Upper lobe of left lung (tissue), 6 donors: Measurements from ENCODE around the gene CYB561. TPM values are rescaled to one million over a fixed set of nuclear protein-coding genes. Genes with fewer than 3 reads are reported as not detected.
"Not testable (repeated sequence)": the region's sequence is repeated elsewhere in the genome, so short reads cannot be mapped to it uniquely, and the experiment has no call there.

Source experiments
- ATAC-seq, 2 donors: fragments of 200-7000 bp; cut with Tn5 transposase; one replicate each; pipeline ENCODE4 v1.9.1; 2022; ENCODE audit warnings: mild to moderate bottlenecking in 2 of 2, moderate library complexity in 2 of 2; ENCODE audit not compliant: low FRiP score in 2 of 2
- DNase-seq, 2 donors: peaks; one replicate each; pipeline ENCODE4 v3.0.0-alpha.2; 2019 to 2020
- H3K27ac ChIP-seq, 4 donors: fragments of 200-600 bp; sonication (generic); one replicate each; pipeline ENCODE4 v1.5.1; 2016 to 2019
- H3K27me3 ChIP-seq, 4 donors: fragments of 200-600 bp; sonication (generic); one replicate each; pipeline ENCODE4 v1.5.1; 2017 to 2019
- H3K36me3 ChIP-seq, 4 donors: fragments of 200-600 bp; sonication (generic); one replicate each; pipeline ENCODE4 v1.5.1; 2016 to 2019
- H3K4me1 ChIP-seq, 4 donors: fragments of 200-600 bp; sonication (generic); one replicate each; pipeline ENCODE4 v1.5.1; 2018 to 2019
- H3K4me3 ChIP-seq, 4 donors: fragments of 200-600 bp; sonication (generic); one replicate each; pipeline ENCODE4 v1.5.1; 2017 to 2019; ENCODE audit warnings: mild to moderate bottlenecking in 2 of 4, moderate library complexity in 1 of 4
- H3K9me3 ChIP-seq, 4 donors: fragments of 200-600 bp; sonication (generic); one replicate each; pipeline ENCODE4 v1.5.1; 2018 to 2019
- CTCF ChIP-seq, 6 experiments: fragments of 450-650 bp in 4 of 6; fragments of 200-600 bp in 2 of 6; sonication (generic) in 2 of 6; IDR thresholded peaks; one replicate each; pipeline ENCODE4 v1.5.1; 2016 to 2019; ENCODE audit warnings: antibody characterized with exemption in 6 of 6
- EP300 ChIP-seq, 4 donors: sonication (generic); formaldehyde crosslinking; IDR thresholded peaks; one replicate each; pipeline ENCODE4 v1.5.1; 2017; ENCODE audit warnings: antibody characterized with exemption in 4 of 4, control low read depth in 2 of 4
- POLR2A ChIP-seq, 4 donors: fragments of 450-650 bp; IDR thresholded peaks; one replicate each; pipeline ENCODE4 v1.5.1; 2016 to 2017; ENCODE audit warnings: antibody characterized with exemption in 4 of 4, mild to moderate bottlenecking in 2 of 4
- POLR2AphosphoS5 ChIP-seq, 2 donors: sonication (generic); formaldehyde crosslinking; IDR thresholded peaks; one replicate each; pipeline ENCODE4 v1.5.1; 2017; ENCODE audit warnings: antibody characterized with exemption in 2 of 2
- whole genome bisulfite sequencing, 2 donors: methylation state at CpG; one replicate each; pipeline ENCODE4 v1.1.5; 2017 to 2018; 5-methylcytosine and 5-hydroxymethylcytosine counted together
- total RNA-seq, 6 donors: library from RNA; depleted of rRNA in 4 of 6; stranded (reverse); fragments of >200 nt in 4 of 6; gene quantifications; one replicate each; pipeline versions ENCODE4 v1.1.0 to v1.2.1, GENCODE V29; 2016 to 2021
- donor health status: DM: no; HTN: no; CAD: no; lungs with moderate emphysema.
- donor health status: DM: no; HTN: yes; CAD: no; lungs with severe emphysema.

The CYB561 gene
- total RNA-seq, 6 donors from 2014 or later = 53.7 to 124 (median 64.4) TPM

GRCh38 chr17:63474174-63474573, 28.1 kb upstream of the CYB561 start:
- H3K27me3 ChIP-seq = peaks cover 0 to 15% (median 7%) of the 10 kb centered on the region in 4 donors
- peaks cover 40 to 50% (median 43%) of the 10 kb centered on the region in 4 donors for H3K4me1 ChIP-seq
- TF ChIP-seq POLR2AphosphoS5 (IDR thresholded peaks at IDR 0.05) (peak; percentile 19 to 43), POLR2A (IDR thresholded peaks at IDR 0.05) (no peak)
- ATAC-seq (no peak), DNase-seq (no peak)
- no peaks in the 10 kb centered on the region for H3K36me3 ChIP-seq
- H3K4me3 ChIP-seq = no peak overlapping the region
- peak overlapping the region in 1 of 4 donors; percentile 40 for H3K27ac ChIP-seq
- 21 to 27% methylated on average over 3 of the region's 3 CpGs for WGBS, 2 donors
- no peaks in the 10 kb centered on the region for H3K9me3 ChIP-seq

- not testable (repeated sequence) for H3K36me3 ChIP-seq
Observed at GRCh38 chr17:63468099-63468498, 22.0 kb upstream of the CYB561 start.

GRCh38 chr17:63464691-63465236, 18.7 kb upstream of the CYB561 start:
- H3K9me3 ChIP-seq = no peaks in the 10 kb centered on the region
- 49 to 60% methylated on average over 4 of the region's 4 CpGs for WGBS, 2 donors
- no peaks in the 10 kb centered on the region for H3K27me3 ChIP-seq
- H3K4me3 ChIP-seq = no peak overlapping the region
- no peaks in the 10 kb centered on the region for H3K36me3 ChIP-seq
- ATAC-seq (no peak), DNase-seq (no peak)
- H3K27ac ChIP-seq = no peak overlapping the region
- H3K4me1 ChIP-seq = peaks cover 4 to 15% (median 10%) of the 10 kb centered on the region in 4 donors
- TF ChIP-seq EP300 (IDR thresholded peaks at IDR 0.05) = no peak
- TF ChIP-seq CTCF (IDR thresholded peaks at IDR 0.05) = no peak
- no peak for TF ChIP-seq POLR2AphosphoS5 (IDR thresholded peaks at IDR 0.05)
- TF ChIP-seq POLR2A (IDR thresholded peaks at IDR 0.05) = no peak

More at GRCh38 chr17:63468099-63468498, 22.0 kb upstream of the CYB561 start:
- not testable (repeated sequence) for H3K27me3 ChIP-seq, DNase-seq, H3K27ac ChIP-seq, H3K4me1 ChIP-seq, H3K4me3 ChIP-seq, ATAC-seq, H3K9me3 ChIP-seq
- WGBS, 2 donors = 87 to 91% methylated on average over 6 of the region's 6 CpGs

- 51 to 67% methylated on average over 3 of the region's 3 CpGs for WGBS, 2 donors
- H3K4me1 ChIP-seq = peaks cover 4 to 15% (median 10%) of the 10 kb centered on the region in 4 donors
- no peaks in the 10 kb centered on the region for H3K27me3 ChIP-seq
- no peak for ATAC-seq
- no peak for DNase-seq
- H3K27ac ChIP-seq = no peak overlapping the region
- H3K9me3 ChIP-seq = no peaks in the 10 kb centered on the region
- no peak overlapping the region for H3K4me3 ChIP-seq
- TF ChIP-seq POLR2AphosphoS5 (IDR thresholded peaks at IDR 0.05) (no peak), CTCF (IDR thresholded peaks at IDR 0.05) (no peak), POLR2A (IDR thresholded peaks at IDR 0.05) (no peak), EP300 (IDR thresholded peaks at IDR 0.05) (no peak)
- no peaks in the 10 kb centered on the region for H3K36me3 ChIP-seq
Observed at GRCh38 chr17:63463771-63464170, 17.7 kb upstream of the CYB561 start.

GRCh38 chr17:63460018-63460417, 13.9 kb upstream of the CYB561 start:
- Histone ChIP-seq H3K4me1 (peaks cover 4 to 15% (median 10%) of the 10 kb centered on the region in 4 donors), H3K9me3 (no peaks in the 10 kb centered on the region), H3K27ac (no peak overlapping the region), H3K36me3 (no peaks in the 10 kb centered on the region), H3K4me3 (no peak overlapping the region), H3K27me3 (no peaks in the 10 kb centered on the region)
- TF ChIP-seq POLR2A (IDR thresholded peaks at IDR 0.05) (no peak), EP300 (IDR thresholded peaks at IDR 0.05) (no peak), POLR2AphosphoS5 (IDR thresholded peaks at IDR 0.05) (no peak), CTCF (IDR thresholded peaks at IDR 0.05) (no peak)
- ATAC-seq (no peak), DNase-seq (no peak)
- 66 to 73% methylated on average over 9 of the region's 9 CpGs for WGBS, 2 donors

GRCh38 chr17:63458478-63458877, 12.4 kb upstream of the CYB561 start:
- Histone ChIP-seq H3K27me3 (no peaks in the 10 kb centered on the region), H3K27ac (no peak overlapping the region), H3K4me1 (peaks cover 4 to 17% (median 10%) of the 10 kb centered on the region in 4 donors), H3K4me3 (no peak overlapping the region), H3K9me3 (no peaks in the 10 kb centered on the region), H3K36me3 (no peaks in the 10 kb centered on the region)
- TF ChIP-seq POLR2A (IDR thresholded peaks at IDR 0.05) (no peak), CTCF (IDR thresholded peaks at IDR 0.05) (no peak)
- WGBS, 2 donors = 78 to 91% methylated on average over 4 of the region's 4 CpGs
- DNase-seq (no peak), ATAC-seq (no peak)
